Prostate gland (tissue), 2 donors: ENCODE measurements around the gene OGN. TPM values are rescaled to one million over a fixed set of nuclear protein-coding genes. Genes with fewer than 3 reads are reported as not detected.

Experiments used
- DNase-seq: peaks from one replicate; pipeline ENCODE4 v3.0.0-alpha.2; 2019; ENCODE audit warnings: low spot score
- H3K27ac ChIP-seq, 2 donors: fragments of 200-600 bp; sonication (generic); 2 replicates each; pipeline ENCODE4 v1.5.1; 2017 to 2019
- H3K27me3 ChIP-seq: fragments of 200-600 bp; sonication (generic); replicated peaks from 2 replicates; pipeline ENCODE4 v1.5.1; 2019; ENCODE audit not compliant: insufficient read depth
- H3K36me3 ChIP-seq, 2 donors: fragments of 200-600 bp; sonication (generic); 1 replicate in 1 of 2; 2 replicates in 1 of 2; pipeline versions ENCODE4 v1.5.1 to v1.8.1; 2017 to 2019
- H3K4me1 ChIP-seq: fragments of 200-600 bp; sonication (generic); replicated peaks from 2 replicates; pipeline ENCODE4 v1.5.1; 2019
- H3K4me3 ChIP-seq, 2 donors: fragments of 200-600 bp; sonication (generic); 2 replicates each; pipeline ENCODE4 v1.5.1; 2017 to 2019
- H3K9me3 ChIP-seq: fragments of 200-600 bp; sonication (generic); 2 replicates; pipeline ENCODE4 v1.5.1; 2017
- CTCF ChIP-seq, 4 experiments: fragments of 200-600 bp in 2 of 4; fragments of 450-650 bp in 2 of 4; sonication (generic) in 2 of 4; IDR thresholded peaks; 1 replicate in 3 of 4; 2 replicates in 1 of 4; pipeline ENCODE4 v1.5.1; 2016 to 2019; ENCODE audit warnings: antibody characterized with exemption in 4 of 4, mild to moderate bottlenecking in 2 of 4, moderate library complexity in 2 of 4
- POLR2A ChIP-seq: fragments of 450-650 bp; IDR thresholded peaks from one replicate; pipeline ENCODE4 v1.6.1; 2016; ENCODE audit warnings: antibody characterized with exemption, mild to moderate bottlenecking
- POLR2AphosphoS5 ChIP-seq: sonication (generic); formaldehyde crosslinking; IDR thresholded peaks from one replicate; pipeline ENCODE4 v1.6.1; 2017; ENCODE audit warnings: antibody characterized with exemption
- WGBS: methylation state at CpG from one replicate; pipeline ENCODE4 v1.1.5; 2018; 5-methylcytosine and 5-hydroxymethylcytosine counted together
- intact Hi-C: fragments of 100-400 bp; cut with DNase I; formaldehyde crosslinking; loops from one replicate; pipeline ENCODE4 v1.14.2; 2022
- total RNA-seq, 2 donors: library from RNA; depleted of rRNA; stranded (reverse); fragments of >200 nt; gene quantifications; one replicate each; pipeline ENCODE4 v1.1.0, GENCODE V29; 2016

OGN gene
- total RNA-seq, 2 donors from 2014 or later: 6.9 to 24.4 TPM

- TF ChIP-seq CTCF (IDR thresholded peaks at IDR 0.05) (no peak), POLR2AphosphoS5 (no peak), POLR2A (no peak)
- intact Hi-C loops: no loop called here
- no peak for DNase-seq
- no peak overlapping the region for H3K4me3 ChIP-seq
- H3K27ac ChIP-seq: no peak overlapping the region
- no peaks in the 10 kb centered on the region for H3K4me1 ChIP-seq
- no peaks in the 10 kb centered on the region for H3K36me3 ChIP-seq
- no peaks in the 10 kb centered on the region for H3K27me3 ChIP-seq
- WGBS: 68% methylated on average over 3 of the region's 3 CpGs
- no peaks in the 10 kb centered on the region for H3K9me3 ChIP-seq
Observed at GRCh38 chr9:92385001-92385400, 19.4 kb downstream of the OGN start.

GRCh38 chr9:92384375-92384774 is 20.0 kb downstream of the OGN start:
- intact Hi-C loops: no loop called here
- H3K4me1 ChIP-seq: no peaks in the 10 kb centered on the region
- no peaks in the 10 kb centered on the region for H3K27me3 ChIP-seq
- WGBS: 77% methylated on average over 1 of the region's 1 CpG
- no peak overlapping the region for H3K4me3 ChIP-seq
- TF ChIP-seq CTCF (IDR thresholded peaks at IDR 0.05) (no peak), POLR2A (no peak), POLR2AphosphoS5 (no peak)
- no peak overlapping the region for H3K27ac ChIP-seq
- H3K36me3 ChIP-seq: no peaks in the 10 kb centered on the region
- DNase-seq: no peak
- H3K9me3 ChIP-seq: no peaks in the 10 kb centered on the region

GRCh38 chr9:92381775-92382174 is 22.6 kb downstream of the OGN start:
- TF ChIP-seq CTCF (IDR thresholded peaks at IDR 0.05) (no peak), POLR2A (no peak), POLR2AphosphoS5 (no peak)
- H3K4me3 ChIP-seq: no peak overlapping the region
- H3K4me1 ChIP-seq: no peaks in the 10 kb centered on the region
- no peak for DNase-seq
- WGBS: 96% methylated on average over 2 of the region's 2 CpGs
- intact Hi-C loops: no loop called here
- H3K9me3 ChIP-seq: no peaks in the 10 kb centered on the region
- no peaks in the 10 kb centered on the region for H3K27me3 ChIP-seq
- H3K27ac ChIP-seq: no peak overlapping the region
- no peaks in the 10 kb centered on the region for H3K36me3 ChIP-seq

- intact Hi-C loops: no loop called here
- no peak overlapping the region for H3K4me3 ChIP-seq
- WGBS: 97% methylated on average over 2 of the region's 2 CpGs
- no peaks in the 10 kb centered on the region for H3K4me1 ChIP-seq
- TF ChIP-seq CTCF (IDR thresholded peaks at IDR 0.05) (no peak), POLR2A (no peak), POLR2AphosphoS5 (no peak)
- DNase-seq: no peak
- H3K27ac ChIP-seq: no peak overlapping the region
- H3K9me3 ChIP-seq: no peaks in the 10 kb centered on the region
- H3K36me3 ChIP-seq: no peaks in the 10 kb centered on the region
- H3K27me3 ChIP-seq: no peaks in the 10 kb centered on the region
Observed at GRCh38 chr9:92380603-92381002, 23.8 kb downstream of the OGN start.

GRCh38 chr9:92378865-92379560 is 25.4 kb downstream of the OGN start:
- Histone ChIP-seq H3K36me3 (no peaks in the 10 kb centered on the region), H3K4me1 (no peaks in the 10 kb centered on the region), H3K27ac (no peak overlapping the region), H3K27me3 (no peaks in the 10 kb centered on the region), H3K4me3 (no peak overlapping the region), H3K9me3 (no peaks in the 10 kb centered on the region)
- DNase-seq: no peak
- 77% methylated on average over 7 of the region's 7 CpGs for WGBS
- TF ChIP-seq POLR2AphosphoS5: no peak
- TF ChIP-seq CTCF (IDR thresholded peaks at IDR 0.05): no peak
- TF ChIP-seq POLR2A: no peak
- intact Hi-C loops: no loop called here
